EH (cell line): Measurements from ENCODE around the gene COL5A1.
A peak's percentile ranks its signal among the peaks of the same experiment; 100 is the strongest.

Source experiments
- DNase-seq: peaks from one replicate; pipeline ENCODE4 v3.0.0-alpha.2; 2015; ENCODE audit warnings: low read depth

Gene COL5A1

DNA sequence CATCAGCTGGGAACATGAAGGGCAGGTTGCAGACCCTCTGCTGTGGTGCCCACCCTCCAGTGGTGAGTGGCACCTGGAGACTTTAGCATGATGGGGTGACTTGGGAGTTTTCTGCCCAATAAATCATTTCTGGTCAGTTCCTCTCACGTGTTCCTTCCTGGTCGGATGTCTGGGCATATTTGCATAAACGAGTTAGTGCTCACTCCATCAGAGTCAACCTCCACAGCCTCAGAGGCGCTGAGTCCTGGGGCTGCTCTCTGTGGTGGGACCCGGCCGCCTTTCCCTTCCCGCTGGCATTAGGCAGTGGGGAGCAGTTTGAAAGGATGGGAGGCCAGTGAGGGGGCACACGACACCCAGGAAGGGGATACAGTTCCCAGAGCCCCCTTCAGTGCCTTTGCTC, 125.0 kb downstream of the COL5A1 start:
- no peak for DNase-seq

- no peak for DNase-seq
Observed at GRCh38 chr9:134768332-134768708, 126.7 kb downstream of the COL5A1 start.

DNA sequence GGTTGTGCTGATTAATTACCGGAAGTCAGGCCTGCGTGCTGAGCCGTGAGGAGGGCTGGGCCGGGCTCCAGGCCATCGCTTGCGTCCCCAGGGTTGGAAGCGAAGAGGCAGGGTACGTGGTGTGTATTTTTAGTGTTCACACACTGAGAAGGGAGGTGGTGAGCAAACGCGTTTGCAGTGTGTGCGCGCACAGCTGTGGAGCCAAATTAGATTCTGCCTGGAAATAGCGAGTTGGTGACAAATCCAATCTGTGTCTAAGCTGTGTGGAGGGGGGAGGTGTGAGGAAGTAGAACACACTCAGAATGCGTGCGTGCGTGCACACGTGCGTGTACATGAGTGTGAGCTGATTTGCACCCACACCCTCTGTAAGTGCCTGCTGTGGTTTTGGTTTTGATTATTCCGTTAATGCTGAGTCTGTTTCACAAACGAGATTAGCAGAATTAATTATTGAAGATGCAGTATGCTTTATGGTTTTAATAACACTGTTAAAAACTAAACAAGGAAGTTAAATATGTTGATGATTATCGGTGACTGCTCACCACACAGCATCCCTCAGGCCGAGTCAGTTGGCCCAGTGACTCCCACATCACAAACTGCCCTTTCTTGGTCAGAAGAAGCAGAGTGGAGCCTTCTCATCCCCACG, 127.2 kb downstream of the COL5A1 start:
- DNase-seq: peak; percentile 36

DNA sequence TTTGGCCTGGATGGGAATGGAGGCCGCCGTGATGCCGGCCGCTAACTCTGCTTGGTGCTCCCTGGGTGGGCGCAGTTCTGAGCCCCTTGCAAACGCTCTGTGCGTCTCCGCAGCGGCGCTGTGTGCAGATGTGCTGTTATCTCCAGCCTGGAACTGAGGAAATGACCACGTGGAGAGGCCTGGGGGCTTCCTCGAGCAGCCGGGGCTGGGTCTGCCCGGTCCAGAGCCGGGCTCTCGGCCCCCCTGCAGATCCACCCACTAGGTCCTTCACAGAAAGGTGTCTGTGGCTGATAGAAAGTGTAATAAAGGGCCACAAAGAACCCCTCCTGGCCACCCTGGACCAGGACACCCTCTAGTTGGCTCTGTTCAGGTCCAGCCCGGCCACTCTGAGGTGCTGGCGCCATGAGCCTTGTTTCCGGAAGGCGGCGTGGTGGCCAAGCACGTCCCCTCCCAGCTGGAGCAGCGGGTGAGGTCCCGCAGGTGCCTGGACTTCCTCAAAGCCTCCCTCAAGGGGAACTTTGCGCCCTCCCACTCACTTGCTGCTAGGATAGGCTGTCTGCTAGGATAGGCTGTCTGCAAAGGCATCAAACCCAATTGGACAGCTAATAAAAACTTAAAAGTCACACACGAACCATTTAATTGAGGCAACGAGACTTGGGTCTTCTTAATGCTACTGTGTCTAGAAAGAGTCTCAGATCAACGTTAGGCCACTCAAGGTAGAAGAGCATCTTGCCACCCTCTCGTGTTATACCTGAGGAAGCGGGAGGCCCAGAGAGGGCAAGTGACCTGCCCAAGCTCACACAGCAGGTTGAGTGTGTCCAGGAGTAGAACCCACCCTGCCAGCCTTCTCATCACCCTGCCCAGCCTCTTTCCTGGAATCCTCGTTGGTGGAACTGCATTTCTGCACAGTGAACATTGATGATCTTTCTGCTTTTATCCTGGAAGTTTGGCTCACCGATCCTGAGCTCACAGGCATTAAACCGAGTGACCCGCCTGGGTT, 129.7 kb downstream of the COL5A1 start:
- no peak for DNase-seq

GRCh38 chr9:134772331-134772730, 130.7 kb downstream of the COL5A1 start:
- DNase-seq: no peak

DNA sequence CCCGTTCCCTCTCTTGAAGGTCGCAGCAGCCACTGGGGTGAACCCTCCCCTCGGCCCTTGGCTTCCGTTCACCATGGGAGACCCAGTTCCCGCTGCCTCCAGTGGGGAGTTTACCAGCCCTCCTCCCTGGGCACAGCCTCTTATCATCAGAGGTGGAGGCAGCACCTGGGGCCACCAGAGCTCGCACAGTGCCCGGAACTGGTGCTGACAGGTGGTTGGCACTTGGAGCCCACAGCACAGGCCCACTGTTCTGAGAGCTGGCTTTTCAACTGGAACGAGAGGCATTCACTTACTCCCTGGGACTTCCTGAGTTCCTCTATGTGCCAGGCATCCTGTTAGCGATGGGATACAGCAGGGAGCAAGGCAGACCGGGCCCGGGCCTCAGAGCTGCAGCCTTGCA, 132.2 kb downstream of the COL5A1 start:
- no peak for DNase-seq

GRCh38 chr9:134774410-134774809, 132.8 kb downstream of the COL5A1 start:
- no peak for DNase-seq

- DNase-seq: peak; percentile 93
Observed at GRCh38 chr9:134775081-134775951, 133.7 kb downstream of the COL5A1 start.

DNA sequence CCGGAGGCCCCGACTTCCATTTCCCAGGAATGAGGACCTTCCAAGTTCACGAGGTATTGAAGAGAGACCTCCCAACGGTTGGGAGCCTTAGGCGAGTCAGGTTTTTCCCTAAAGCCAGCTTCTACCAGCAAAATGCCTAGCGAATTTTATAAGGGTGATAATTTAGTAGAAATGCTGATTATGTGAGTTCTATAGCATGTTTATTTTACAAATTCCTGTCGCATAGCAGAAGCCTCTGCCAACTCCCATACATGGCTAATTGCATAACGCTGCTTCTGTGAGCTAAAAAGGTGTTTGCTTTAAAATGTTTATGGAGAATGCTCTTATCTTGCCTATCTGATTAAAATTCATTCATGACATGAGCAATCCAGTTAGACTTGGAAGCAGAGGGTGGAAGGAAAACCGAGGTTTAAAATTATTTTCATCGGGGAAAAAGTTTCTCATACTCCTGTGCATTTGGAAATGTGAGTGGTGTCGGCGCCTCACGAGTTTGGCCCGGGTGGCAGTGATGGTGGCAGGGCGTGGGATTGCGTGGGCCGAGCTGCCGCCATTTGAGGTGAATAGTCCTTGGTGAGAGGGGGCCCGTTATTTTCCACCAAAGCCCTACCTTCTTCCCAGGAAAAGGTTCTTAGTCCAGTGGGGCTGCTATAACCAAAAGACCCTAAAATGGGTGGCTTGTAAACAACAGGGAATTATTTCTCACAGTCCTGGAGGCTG, 134.6 kb downstream of the COL5A1 start:
- DNase-seq: peak; percentile 92

- DNase-seq: no peak
Observed at GRCh38 chr9:134777153-134777552, 135.6 kb downstream of the COL5A1 start.

GRCh38 chr9:134778156-134778555, 136.6 kb downstream of the COL5A1 start:
- no peak for DNase-seq

DNA sequence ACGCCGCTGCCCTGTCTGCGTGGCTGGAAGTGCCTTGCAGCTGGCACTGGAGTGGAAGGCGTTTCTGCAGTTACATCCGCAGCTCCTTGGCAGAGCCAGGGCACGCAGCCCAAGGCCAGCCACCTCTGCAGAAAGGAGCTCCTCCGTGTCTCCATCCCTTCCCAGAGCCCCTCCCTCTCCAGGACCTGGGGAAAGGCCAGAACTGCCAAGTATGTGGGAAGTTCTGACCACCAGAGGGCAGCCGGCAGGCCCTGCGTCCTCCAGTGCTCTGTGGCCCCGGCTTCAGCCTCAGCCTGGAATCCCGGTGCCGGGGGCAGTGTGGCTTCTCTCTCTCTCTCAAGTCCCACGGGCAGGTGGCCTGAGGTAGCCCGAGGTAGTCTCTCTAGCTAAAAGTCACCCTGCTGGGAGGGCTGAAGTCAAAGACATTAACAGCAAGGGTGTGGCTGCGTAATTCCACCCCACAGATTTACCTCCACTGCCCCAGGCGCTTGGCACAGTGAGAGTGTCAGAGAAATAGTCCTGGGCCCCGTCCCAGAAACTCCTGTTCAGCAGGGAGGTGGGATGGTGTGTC, 137.3 kb downstream of the COL5A1 start:
- peak; percentile 62 for DNase-seq

GRCh38 chr9:134779640-134780039, 138.0 kb downstream of the COL5A1 start:
- DNase-seq: no peak

GRCh38 chr9:134781591-134782302, 140.1 kb downstream of the COL5A1 start:
- DNase-seq: no peak

GRCh38 chr9:134782921-134783698, 141.5 kb downstream of the COL5A1 start:
- no peak for DNase-seq

- DNase-seq: no peak
Observed at GRCh38 chr9:134783699-134784039, 142.1 kb downstream of the COL5A1 start.

DNA sequence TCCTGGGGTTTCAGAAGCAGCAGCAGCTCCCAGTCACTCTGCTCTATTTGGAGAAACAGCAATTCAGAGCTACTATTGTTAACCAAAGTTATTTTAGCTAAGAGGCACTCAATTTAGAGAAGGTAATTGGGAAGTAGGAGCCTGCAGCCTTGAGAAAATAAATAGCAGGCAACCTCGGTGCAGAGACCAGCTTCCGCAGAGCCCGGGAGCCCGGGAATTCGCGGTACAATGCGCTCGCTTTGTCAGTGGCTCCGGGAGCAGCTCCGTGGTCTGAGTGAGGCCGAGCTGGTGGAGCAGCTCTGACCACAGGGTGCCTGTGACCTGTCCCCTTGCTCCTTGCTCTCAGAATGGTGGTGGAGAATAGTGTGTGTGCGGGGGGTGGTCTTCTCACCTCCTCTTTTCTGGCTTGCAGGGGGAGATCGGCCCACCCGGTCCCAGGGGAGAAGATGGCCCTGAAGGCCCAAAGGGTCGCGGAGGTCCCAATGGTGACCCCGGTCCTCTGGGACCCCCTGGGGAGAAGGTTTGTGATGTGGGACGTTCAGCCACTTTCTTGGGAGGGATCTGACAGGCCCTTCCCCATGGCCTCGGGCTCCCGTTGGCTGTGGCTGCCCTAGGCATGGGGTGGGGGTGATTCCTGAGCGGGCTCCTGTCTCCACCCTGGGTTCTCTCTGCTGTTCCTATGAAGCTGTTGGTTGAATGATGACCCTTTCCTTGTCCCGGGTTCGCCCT, 143.1 kb downstream of the COL5A1 start:
- no peak for DNase-seq

GRCh38 chr9:134785325-134786108, 143.9 kb downstream of the COL5A1 start:
- no peak for DNase-seq
